Activated CD4-positive, alpha-beta T cell treated with anti-CD3 and anti-CD28 coated beads for 4 hours (primary cell): ENCODE measurements around the gene C10orf62.
"Not testable (repeated sequence)": the region's sequence is repeated elsewhere in the genome, so short reads cannot be mapped to it uniquely, and the experiment has no call there.

ENCODE experiments used
- DNase-seq, 2 donors: peaks; one replicate each; pipeline ENCODE4 v3.0.0-alpha.2; 2020

The C10orf62 gene

GRCh38 chr10:97589479-97589878 is at the start of gene C10orf62:
TSS of gene C10orf62 (plus strand) at chr10:97589721. CDS start at chr10:97589898, 177 bp downstream.
- no peak for DNase-seq

GRCh38 chr10:97540669-97541500 is 48.6 kb upstream of the C10orf62 start:
- DNase-seq = no peak

- DNase-seq = peak; percentile 44 to 49
Measured at GRCh38 chr10:97542169-97543024, 47.1 kb upstream of the C10orf62 start.

GRCh38 chr10:97543025-97543546 is 46.4 kb upstream of the C10orf62 start:
- peak; percentile 42 to 56 for DNase-seq

GRCh38 chr10:97546456-97547270 is 42.9 kb upstream of the C10orf62 start:
- DNase-seq = no peak

- DNase-seq = no peak
Measured at GRCh38 chr10:97547271-97547600, 42.3 kb upstream of the C10orf62 start.

GRCh38 chr10:97547962-97548361 is 41.6 kb upstream of the C10orf62 start:
- no peak for DNase-seq

GRCh38 chr10:97548828-97549455 is 40.6 kb upstream of the C10orf62 start:
- DNase-seq = no peak

GRCh38 chr10:97549587-97550322 is 39.8 kb upstream of the C10orf62 start:
- DNase-seq = no peak

GRCh38 chr10:97550336-97551149 is 39.0 kb upstream of the C10orf62 start:
- DNase-seq = no peak

- no peak for DNase-seq
Measured at GRCh38 chr10:97551271-97551670, 38.2 kb upstream of the C10orf62 start.

- peak; percentile 60 to 61 for DNase-seq
Measured at GRCh38 chr10:97553575-97554031, 35.9 kb upstream of the C10orf62 start.

- DNase-seq = not testable (repeated sequence)
Measured at GRCh38 chr10:97554336-97554735, 35.2 kb upstream of the C10orf62 start.

- not testable (repeated sequence) for DNase-seq
Measured at GRCh38 chr10:97555541-97555940, 34.0 kb upstream of the C10orf62 start.

- DNase-seq = not testable (repeated sequence)
Measured at GRCh38 chr10:97560731-97561381, 28.7 kb upstream of the C10orf62 start.

- DNase-seq = not testable (repeated sequence)
Measured at GRCh38 chr10:97561386-97562077, 28.0 kb upstream of the C10orf62 start.

GRCh38 chr10:97562329-97562728 is 27.2 kb upstream of the C10orf62 start:
- DNase-seq = not testable (repeated sequence)

- DNase-seq = no peak
Measured at GRCh38 chr10:97563337-97563736, 26.2 kb upstream of the C10orf62 start.

GRCh38 chr10:97564776-97565175 is 24.7 kb upstream of the C10orf62 start:
- no peak for DNase-seq
